ENCODE data around the gene HGFAC.

The HGFAC gene

GRCh38 chr4:3416821-3417221 lies 24.9 kb upstream of the HGFAC start:
- no peaks in the 10 kb centered on the region for H3K4me1 ChIP-seq (ENCODE audit: control insufficient read depth in 1 of 2, insufficient read depth in 2 of 2, low read length in 2 of 2)
- H3K4me3 ChIP-seq (ENCODE audit: low read depth in 1 of 2, low read length in 2 of 2), result no peak overlapping the region
- no peak overlapping the region for H3K9ac ChIP-seq (ENCODE audit: low read depth in 1 of 2, low read length in 2 of 2)
- H3K36me3 ChIP-seq (ENCODE audit: control insufficient read depth in 1 of 2, insufficient read depth in 2 of 2, low read length in 2 of 2), result peaks cover 0 to 28% of the 10 kb centered on the region in 2 donors
- no peaks in the 10 kb centered on the region for H3K27me3 ChIP-seq (ENCODE audit: control insufficient read depth in 1 of 2, insufficient read depth in 2 of 2, low read length in 2 of 2)
- H3K9me3 ChIP-seq (ENCODE audit: control insufficient read depth in 1 of 2, low read length in 2 of 2), result no peaks in the 10 kb centered on the region
- no peak overlapping the region for H3K27ac ChIP-seq (ENCODE audit: low read depth, low read length)

- H3K4me1 ChIP-seq (ENCODE audit: control insufficient read depth in 1 of 2, insufficient read depth in 2 of 2, low read length in 2 of 2), result no peaks in the 10 kb centered on the region
- H3K9me3 ChIP-seq (ENCODE audit: control insufficient read depth in 1 of 2, low read length in 2 of 2), result no peaks in the 10 kb centered on the region
- H3K27me3 ChIP-seq (ENCODE audit: control insufficient read depth in 1 of 2, insufficient read depth in 2 of 2, low read length in 2 of 2), result no peaks in the 10 kb centered on the region
- H3K4me3 ChIP-seq (ENCODE audit: low read depth in 1 of 2, low read length in 2 of 2), result no peak overlapping the region
- peaks cover 0 to 32% of the 10 kb centered on the region in 2 donors for H3K36me3 ChIP-seq (ENCODE audit: control insufficient read depth in 1 of 2, insufficient read depth in 2 of 2, low read length in 2 of 2)
- no peak overlapping the region for H3K27ac ChIP-seq (ENCODE audit: low read depth, low read length)
- no peak overlapping the region for H3K9ac ChIP-seq (ENCODE audit: low read depth in 1 of 2, low read length in 2 of 2)
These were observed 24.3 kb upstream of the HGFAC start for GRCh38 chr4:3417448-3417847.

- H3K27me3 ChIP-seq (ENCODE audit: control insufficient read depth in 1 of 2, insufficient read depth in 2 of 2, low read length in 2 of 2), result no peaks in the 10 kb centered on the region
- H3K27ac ChIP-seq (ENCODE audit: low read depth, low read length), result no peak overlapping the region
- H3K4me3 ChIP-seq (ENCODE audit: low read depth in 1 of 2, low read length in 2 of 2), result no peak overlapping the region
- H3K9ac ChIP-seq (ENCODE audit: low read depth in 1 of 2, low read length in 2 of 2), result no peak overlapping the region
- peaks cover 0 to 38% of the 10 kb centered on the region in 2 donors for H3K36me3 ChIP-seq (ENCODE audit: control insufficient read depth in 1 of 2, insufficient read depth in 2 of 2, low read length in 2 of 2)
- no peaks in the 10 kb centered on the region for H3K4me1 ChIP-seq (ENCODE audit: control insufficient read depth in 1 of 2, insufficient read depth in 2 of 2, low read length in 2 of 2)
- no peaks in the 10 kb centered on the region for H3K9me3 ChIP-seq (ENCODE audit: control insufficient read depth in 1 of 2, low read length in 2 of 2)
These were observed 23.6 kb upstream of the HGFAC start for GRCh38 chr4:3418029-3418762.

- H3K36me3 ChIP-seq (ENCODE audit: control insufficient read depth in 1 of 2, insufficient read depth in 2 of 2, low read length in 2 of 2), result peaks cover 0 to 38% of the 10 kb centered on the region in 2 donors
- no peak overlapping the region for H3K4me3 ChIP-seq (ENCODE audit: low read depth in 1 of 2, low read length in 2 of 2)
- no peaks in the 10 kb centered on the region for H3K4me1 ChIP-seq (ENCODE audit: control insufficient read depth in 1 of 2, insufficient read depth in 2 of 2, low read length in 2 of 2)
- no peaks in the 10 kb centered on the region for H3K27me3 ChIP-seq (ENCODE audit: control insufficient read depth in 1 of 2, insufficient read depth in 2 of 2, low read length in 2 of 2)
- H3K27ac ChIP-seq (ENCODE audit: low read depth, low read length), result no peak overlapping the region
- H3K9me3 ChIP-seq (ENCODE audit: control insufficient read depth in 1 of 2, low read length in 2 of 2), result no peaks in the 10 kb centered on the region
- no peak overlapping the region for H3K9ac ChIP-seq (ENCODE audit: low read depth in 1 of 2, low read length in 2 of 2)
These were observed 21.7 kb upstream of the HGFAC start for GRCh38 chr4:3419836-3420605.

- Histone ChIP-seq H3K27ac (ENCODE audit: low read depth, low read length) (no peak overlapping the region), H3K27me3 (ENCODE audit: control insufficient read depth in 1 of 2, insufficient read depth in 2 of 2, low read length in 2 of 2) (no peaks in the 10 kb centered on the region), H3K36me3 (ENCODE audit: control insufficient read depth in 1 of 2, insufficient read depth in 2 of 2, low read length in 2 of 2) (peaks cover 0 to 38% of the 10 kb centered on the region in 2 donors), H3K4me3 (ENCODE audit: low read depth in 1 of 2, low read length in 2 of 2) (no peak overlapping the region), H3K4me1 (ENCODE audit: control insufficient read depth in 1 of 2, insufficient read depth in 2 of 2, low read length in 2 of 2) (no peaks in the 10 kb centered on the region), H3K9me3 (ENCODE audit: control insufficient read depth in 1 of 2, low read length in 2 of 2) (no peaks in the 10 kb centered on the region), H3K9ac (ENCODE audit: low read depth in 1 of 2, low read length in 2 of 2) (no peak overlapping the region)
These were observed 21.2 kb upstream of the HGFAC start for GRCh38 chr4:3420606-3420955.

GRCh38 chr4:3420956-3421355 lies 20.8 kb upstream of the HGFAC start:
- Histone ChIP-seq H3K27ac (ENCODE audit: low read depth, low read length) (no peak overlapping the region), H3K4me1 (ENCODE audit: control insufficient read depth in 1 of 2, insufficient read depth in 2 of 2, low read length in 2 of 2) (no peaks in the 10 kb centered on the region), H3K27me3 (ENCODE audit: control insufficient read depth in 1 of 2, insufficient read depth in 2 of 2, low read length in 2 of 2) (no peaks in the 10 kb centered on the region), H3K9ac (ENCODE audit: low read depth in 1 of 2, low read length in 2 of 2) (no peak overlapping the region), H3K36me3 (ENCODE audit: control insufficient read depth in 1 of 2, insufficient read depth in 2 of 2, low read length in 2 of 2) (peaks cover 0 to 36% of the 10 kb centered on the region in 2 donors), H3K9me3 (ENCODE audit: control insufficient read depth in 1 of 2, low read length in 2 of 2) (no peaks in the 10 kb centered on the region), H3K4me3 (ENCODE audit: low read depth in 1 of 2, low read length in 2 of 2) (no peak overlapping the region)

- H3K4me3 ChIP-seq (ENCODE audit: low read depth in 1 of 2, low read length in 2 of 2), result no peak overlapping the region
- H3K9me3 ChIP-seq (ENCODE audit: control insufficient read depth in 1 of 2, low read length in 2 of 2), result no peaks in the 10 kb centered on the region
- H3K27me3 ChIP-seq (ENCODE audit: control insufficient read depth in 1 of 2, insufficient read depth in 2 of 2, low read length in 2 of 2), result no peaks in the 10 kb centered on the region
- H3K9ac ChIP-seq (ENCODE audit: low read depth in 1 of 2, low read length in 2 of 2), result no peak overlapping the region
- H3K27ac ChIP-seq (ENCODE audit: low read depth, low read length), result no peak overlapping the region
- peaks cover 0 to 31% of the 10 kb centered on the region in 2 donors for H3K36me3 ChIP-seq (ENCODE audit: control insufficient read depth in 1 of 2, insufficient read depth in 2 of 2, low read length in 2 of 2)
- H3K4me1 ChIP-seq (ENCODE audit: control insufficient read depth in 1 of 2, insufficient read depth in 2 of 2, low read length in 2 of 2), result no peaks in the 10 kb centered on the region
These were observed 20.3 kb upstream of the HGFAC start for GRCh38 chr4:3421470-3421869.

- Histone ChIP-seq H3K9me3 (ENCODE audit: control insufficient read depth in 1 of 2, low read length in 2 of 2) (no peaks in the 10 kb centered on the region), H3K27ac (ENCODE audit: low read depth, low read length) (no peak overlapping the region), H3K9ac (ENCODE audit: low read depth in 1 of 2, low read length in 2 of 2) (no peak overlapping the region), H3K27me3 (ENCODE audit: control insufficient read depth in 1 of 2, insufficient read depth in 2 of 2, low read length in 2 of 2) (no peaks in the 10 kb centered on the region), H3K4me3 (ENCODE audit: low read depth in 1 of 2, low read length in 2 of 2) (no peak overlapping the region), H3K36me3 (ENCODE audit: control insufficient read depth in 1 of 2, insufficient read depth in 2 of 2, low read length in 2 of 2) (peaks cover 0 to 23% of the 10 kb centered on the region in 2 donors), H3K4me1 (ENCODE audit: control insufficient read depth in 1 of 2, insufficient read depth in 2 of 2, low read length in 2 of 2) (no peaks in the 10 kb centered on the region)
These were observed 19.4 kb upstream of the HGFAC start for GRCh38 chr4:3422241-3422801.

- no peak overlapping the region for H3K9ac ChIP-seq (ENCODE audit: low read depth in 1 of 2, low read length in 2 of 2)
- H3K27ac ChIP-seq (ENCODE audit: low read depth, low read length), result no peak overlapping the region
- H3K36me3 ChIP-seq (ENCODE audit: control insufficient read depth in 1 of 2, insufficient read depth in 2 of 2, low read length in 2 of 2), result peaks cover 0 to 18% of the 10 kb centered on the region in 2 donors
- no peaks in the 10 kb centered on the region for H3K9me3 ChIP-seq (ENCODE audit: control insufficient read depth in 1 of 2, low read length in 2 of 2)
- H3K27me3 ChIP-seq (ENCODE audit: control insufficient read depth in 1 of 2, insufficient read depth in 2 of 2, low read length in 2 of 2), result no peaks in the 10 kb centered on the region
- H3K4me3 ChIP-seq (ENCODE audit: low read depth in 1 of 2, low read length in 2 of 2), result no peak overlapping the region
- H3K4me1 ChIP-seq (ENCODE audit: control insufficient read depth in 1 of 2, insufficient read depth in 2 of 2, low read length in 2 of 2), result no peaks in the 10 kb centered on the region
These were observed 18.9 kb upstream of the HGFAC start for GRCh38 chr4:3422808-3423297.

- no peaks in the 10 kb centered on the region for H3K4me1 ChIP-seq (ENCODE audit: control insufficient read depth in 1 of 2, insufficient read depth in 2 of 2, low read length in 2 of 2)
- no peak overlapping the region for H3K4me3 ChIP-seq (ENCODE audit: low read depth in 1 of 2, low read length in 2 of 2)
- H3K9ac ChIP-seq (ENCODE audit: low read depth in 1 of 2, low read length in 2 of 2), result no peak overlapping the region
- H3K27me3 ChIP-seq (ENCODE audit: control insufficient read depth in 1 of 2, insufficient read depth in 2 of 2, low read length in 2 of 2), result no peaks in the 10 kb centered on the region
- H3K27ac ChIP-seq (ENCODE audit: low read depth, low read length), result no peak overlapping the region
- no peaks in the 10 kb centered on the region for H3K9me3 ChIP-seq (ENCODE audit: control insufficient read depth in 1 of 2, low read length in 2 of 2)
- H3K36me3 ChIP-seq (ENCODE audit: control insufficient read depth in 1 of 2, insufficient read depth in 2 of 2, low read length in 2 of 2), result peaks cover 0 to 18% of the 10 kb centered on the region in 2 donors
These were observed 18.4 kb upstream of the HGFAC start for GRCh38 chr4:3423406-3423805.

Measured in duodenal mucosa (tissue), 2 donors.